D721Med (cell line): ENCODE measurements around the gene CA10.

Experiments
- DNase-seq: peaks from one replicate; pipeline ENCODE4 v3.0.0; 2011; ENCODE audit warnings: low spot score; ENCODE audit not compliant: insufficient read length
- FAIRE-seq: peaks from 2 replicates; lab custom pipeline; 2011; peaks lifted over from hg19 to GRCh38; lab: Jason Lieb, UNC
- CTCF ChIP-seq: IDR thresholded peaks from 2 replicates; pipeline ENCODE4 v1.5.1; 2012; ENCODE audit warnings: mild to moderate bottlenecking, control low read depth; ENCODE audit not compliant: insufficient read depth; ENCODE audit errors: missing control alignments

Gene CA10

GRCh38 chr17:51677875-51678274 is 480.6 kb downstream of the CA10 start:
- no peak for DNase-seq
- no peak for FAIRE-seq
- no peak for TF ChIP-seq CTCF

DNA sequence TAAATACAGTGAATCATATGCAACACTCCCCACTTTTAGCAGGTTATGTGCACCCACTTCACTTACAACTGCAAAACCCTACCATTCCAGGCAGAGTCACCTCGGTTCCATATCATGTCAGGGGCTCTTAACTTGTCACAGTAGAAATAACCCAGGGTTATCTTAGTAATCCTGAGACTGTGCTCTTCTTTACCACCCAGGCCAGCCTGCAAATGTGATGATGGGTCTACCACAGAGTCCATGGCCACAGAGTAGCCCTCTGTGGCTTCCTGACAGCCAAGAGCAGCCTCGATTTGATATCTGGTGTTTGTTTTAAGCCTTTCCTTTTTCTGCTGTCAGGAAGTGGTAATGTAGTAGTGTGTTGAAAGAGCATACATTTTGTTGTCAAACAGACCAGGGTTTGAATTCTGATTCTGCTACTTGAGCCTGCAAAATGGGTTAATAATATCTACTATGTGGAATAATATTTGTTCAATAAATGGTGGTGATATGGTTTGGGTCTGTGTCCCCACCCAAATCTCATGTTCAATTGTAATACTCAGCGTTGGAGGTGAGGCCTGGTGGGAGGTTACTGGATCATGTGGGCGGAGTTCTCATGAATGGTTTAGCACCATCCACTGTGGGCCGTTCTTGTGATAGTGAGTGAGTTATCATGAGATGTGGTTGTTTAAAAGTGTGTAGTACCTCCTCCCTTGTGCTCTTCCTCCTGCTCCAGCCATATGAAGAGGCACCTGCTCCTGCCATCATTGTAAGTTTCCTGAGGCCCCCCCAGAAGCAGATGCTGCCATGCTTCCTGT is 481.6 kb downstream of the CA10 start:
- DNase-seq = no peak
- no peak for TF ChIP-seq CTCF
- FAIRE-seq = no peak

DNA sequence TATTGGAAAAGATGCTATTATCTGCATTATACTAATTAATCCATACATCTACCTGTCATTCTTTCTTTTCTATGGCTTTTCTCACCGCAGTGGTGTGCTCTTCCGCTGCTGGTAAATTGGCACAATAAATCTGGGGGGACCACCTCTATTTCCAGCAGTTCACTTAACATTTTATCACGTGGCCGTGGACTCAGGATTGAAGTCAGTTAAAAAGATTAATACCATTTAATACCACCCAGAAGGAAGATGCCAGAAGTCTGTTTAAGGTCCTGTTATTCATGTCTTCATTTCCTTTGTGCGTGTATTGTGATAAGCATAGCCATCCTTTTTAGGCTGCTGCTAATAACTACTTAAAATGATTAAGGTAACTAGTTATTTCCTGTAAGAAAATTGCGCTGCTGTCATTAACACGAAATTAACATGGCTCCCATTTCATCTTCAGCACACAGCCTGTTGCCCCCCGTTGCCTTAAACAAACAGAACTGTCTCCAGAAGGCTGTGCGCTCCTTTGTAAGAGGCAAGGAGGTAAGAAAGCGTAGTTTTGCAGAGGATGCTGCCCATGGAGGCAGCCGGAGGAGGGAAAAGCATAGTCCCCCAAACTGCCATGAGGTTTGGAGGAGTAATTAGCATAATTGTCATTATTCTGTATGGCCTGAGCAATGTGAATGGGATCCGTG is 483.8 kb downstream of the CA10 start:
- FAIRE-seq = no peak
- TF ChIP-seq CTCF = no peak
- DNase-seq = no peak

DNA sequence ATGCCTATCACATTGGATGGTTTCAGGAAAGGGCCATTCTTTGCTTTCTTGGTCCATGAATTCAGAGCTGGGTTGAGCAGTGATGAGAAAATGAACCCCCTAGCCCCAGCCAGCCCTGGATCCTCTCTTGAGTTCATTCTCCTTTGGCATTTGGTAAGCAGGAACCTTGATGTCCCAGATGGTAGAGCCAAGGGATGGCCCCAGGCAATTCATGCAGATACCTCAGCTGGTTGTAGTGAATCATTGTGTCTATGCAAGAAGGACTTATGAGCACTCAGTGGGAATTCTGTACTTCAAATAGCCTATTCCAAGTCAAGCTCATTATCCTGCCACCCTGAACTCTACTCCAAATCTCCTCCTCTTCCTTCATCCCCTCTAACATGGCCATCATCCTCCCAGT is 485.4 kb downstream of the CA10 start:
- no peak for FAIRE-seq
- no peak for DNase-seq
- no peak for TF ChIP-seq CTCF

GRCh38 chr17:51672065-51672464 is 486.4 kb downstream of the CA10 start:
- FAIRE-seq = no peak
- no peak for TF ChIP-seq CTCF

GRCh38 chr17:51670899-51671298 is 487.6 kb downstream of the CA10 start:
- FAIRE-seq (no peak), DNase-seq (no peak)
- no peak for TF ChIP-seq CTCF

More at GRCh38 chr17:51672065-51672464, 486.4 kb downstream of the CA10 start:
- DNase-seq = no peak

- TF ChIP-seq CTCF = no peak
- DNase-seq (no peak), FAIRE-seq (no peak)
Measured at GRCh38 chr17:51668963-51669246, 489.6 kb downstream of the CA10 start.
